ENCODE measurements around the gene ZNF101.
A peak's percentile ranks its signal among the peaks of the same experiment; 100 is the strongest.
"Not testable (repeated sequence)": the region's sequence is repeated elsewhere in the genome, so short reads cannot be mapped to it uniquely, and the experiment has no call there.

The ZNF101 gene

GRCh38 chr19:19661675-19662251 is 6.9 kb upstream of the ZNF101 start:
- DNase-seq (ENCODE audit: low read depth in 2 of 2): no peak

GRCh38 chr19:19662344-19662743 is 6.3 kb upstream of the ZNF101 start:
- no peak for DNase-seq (ENCODE audit: low read depth in 2 of 2)

DNA sequence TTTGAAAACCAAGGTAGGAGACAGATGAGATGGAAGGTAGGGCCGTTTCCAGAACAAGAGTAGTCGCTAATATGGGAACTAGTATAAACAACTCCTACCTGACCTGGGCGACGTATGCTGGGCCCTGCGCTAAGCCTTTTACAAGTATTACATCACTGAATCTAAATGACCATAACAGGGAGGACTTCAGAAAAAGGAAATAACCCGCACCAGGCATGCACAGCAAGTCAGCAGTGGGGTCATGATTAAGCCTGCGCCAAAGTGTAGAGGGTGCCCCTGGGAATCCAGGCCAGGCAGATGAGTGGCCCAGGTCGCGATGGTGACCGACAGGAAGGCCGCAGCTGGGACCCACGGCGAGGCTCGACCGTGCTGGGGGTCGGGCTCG is 5.8 kb upstream of the ZNF101 start:
- no peak for DNase-seq (ENCODE audit: low read depth in 2 of 2)

GRCh38 chr19:19663256-19664120 is 5.2 kb upstream of the ZNF101 start, which contains the start of gene ATP13A1:
ATP13A1 (minus strand) TSS chr19:19663676; CDS start chr19:19663666, 10 bp downstream.
- DNase-seq (ENCODE audit: low read depth in 2 of 2): peak; percentile 76 to 86

- not testable (repeated sequence) for DNase-seq (ENCODE audit: low read depth in 2 of 2)
Measured at GRCh38 chr19:19665420-19665948, 3.2 kb upstream of the ZNF101 start.

GRCh38 chr19:19670070-19670551 is 1.5 kb downstream of the ZNF101 start:
- DNase-seq (ENCODE audit: low read depth in 2 of 2): no peak

DNA sequence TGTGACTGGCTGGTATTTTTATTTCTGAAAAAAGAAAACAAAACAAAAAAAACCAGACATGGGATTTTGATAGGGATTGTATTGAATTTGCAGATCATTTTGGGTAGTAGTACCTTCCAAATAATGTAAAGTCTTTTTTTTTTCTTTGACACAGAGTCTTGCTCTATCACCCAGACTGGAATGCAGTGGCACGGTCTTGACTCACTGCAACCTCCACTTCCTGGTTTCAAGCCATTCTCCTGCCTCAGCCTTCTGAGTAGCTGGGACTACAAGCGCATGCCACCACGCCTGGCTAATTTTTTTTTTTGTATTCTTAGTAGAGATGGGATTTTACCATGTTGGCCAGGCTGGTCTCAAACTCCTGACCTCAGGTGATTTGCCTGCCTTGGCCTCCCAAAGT is 4.2 kb downstream of the ZNF101 start:
- no peak for DNase-seq (ENCODE audit: low read depth in 2 of 2)

- DNase-seq (ENCODE audit: low read depth in 2 of 2): no peak
Measured at GRCh38 chr19:19674315-19674714, 5.7 kb downstream of the ZNF101 start.

GRCh38 chr19:19677579-19677978 is 8.9 kb downstream of the ZNF101 start:
- DNase-seq (ENCODE audit: low read depth in 2 of 2): no peak

DNA sequence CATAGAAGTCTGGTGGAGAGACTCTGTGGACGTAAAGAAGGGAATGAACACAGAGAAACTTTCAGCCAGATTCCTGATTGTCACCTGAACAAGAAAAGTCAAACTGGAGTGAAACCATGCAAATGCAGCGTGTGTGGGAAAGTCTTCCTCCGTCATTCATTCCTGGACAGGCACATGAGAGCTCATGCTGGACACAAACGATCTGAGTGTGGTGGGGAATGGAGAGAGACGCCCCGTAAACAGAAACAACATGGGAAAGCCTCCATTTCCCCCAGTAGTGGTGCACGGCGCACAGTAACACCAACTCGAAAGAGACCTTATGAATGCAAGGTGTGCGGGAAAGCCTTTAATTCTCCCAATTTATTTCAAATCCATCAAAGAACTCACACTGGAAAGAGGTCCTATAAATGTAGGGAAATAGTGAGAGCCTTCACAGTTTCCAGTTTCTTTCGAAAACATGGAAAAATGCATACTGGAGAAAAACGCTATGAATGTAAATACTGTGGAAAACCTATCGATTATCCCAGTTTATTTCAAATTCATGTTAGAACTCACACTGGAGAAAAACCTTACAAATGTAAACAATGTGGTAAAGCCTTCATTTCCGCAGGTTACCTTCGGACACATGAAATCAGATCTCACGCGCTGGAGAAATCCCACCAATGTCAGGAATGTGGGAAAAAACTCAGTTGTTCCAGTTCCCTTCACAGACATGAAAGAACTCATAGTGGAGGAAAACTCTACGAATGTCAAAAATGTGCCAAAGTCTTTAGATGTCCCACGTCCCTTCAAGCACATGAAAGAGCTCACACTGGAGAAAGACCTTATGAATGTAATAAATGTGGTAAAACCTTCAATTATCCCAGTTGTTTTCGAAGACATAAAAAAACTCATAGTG is 10.8 kb downstream of the ZNF101 start:
- no peak for DNase-seq (ENCODE audit: low read depth in 2 of 2)

DNA sequence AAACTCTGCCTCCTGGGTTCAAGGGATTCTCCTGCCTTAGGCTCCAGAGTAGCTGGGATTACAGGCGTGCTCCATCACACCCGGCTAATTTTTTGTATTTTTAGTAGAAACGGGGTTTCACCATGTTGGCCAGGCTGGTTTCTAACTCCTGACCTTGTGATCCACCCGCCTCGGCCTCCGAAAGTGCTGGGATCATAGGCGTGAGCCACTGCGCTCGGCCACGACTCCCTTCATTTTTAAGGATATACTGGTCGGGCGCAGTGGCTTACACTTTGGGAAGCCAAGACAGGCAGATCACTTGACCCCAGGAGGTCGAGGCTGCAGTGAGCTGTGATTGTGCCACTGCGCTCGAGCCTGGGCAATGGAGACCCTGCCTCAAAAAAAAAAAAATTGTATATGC is 17.5 kb downstream of the ZNF101 start:
- not testable (repeated sequence) for DNase-seq (ENCODE audit: low read depth in 2 of 2)

- no peak for DNase-seq (ENCODE audit: low read depth in 2 of 2)
Measured at GRCh38 chr19:19686580-19686979, 17.9 kb downstream of the ZNF101 start.

DNA sequence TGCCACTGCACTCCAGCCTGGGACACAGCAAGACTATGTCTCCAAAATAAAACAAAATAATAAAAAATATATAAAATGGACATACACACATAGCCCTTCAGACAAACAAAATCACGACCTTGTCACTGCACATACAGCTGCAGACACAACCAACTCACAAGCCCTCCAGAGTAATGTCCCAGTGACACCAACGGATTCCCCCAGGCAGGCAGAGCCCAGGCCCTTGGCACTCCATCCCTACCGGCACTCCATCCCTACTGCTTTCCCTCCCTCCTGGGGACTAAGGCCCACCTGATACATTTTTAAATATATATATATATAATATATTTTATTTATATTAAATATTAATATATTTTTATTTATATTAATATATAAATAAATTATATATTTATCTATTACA is 18.5 kb downstream of the ZNF101 start:
- no peak for DNase-seq (ENCODE audit: low read depth in 2 of 2)

DNA sequence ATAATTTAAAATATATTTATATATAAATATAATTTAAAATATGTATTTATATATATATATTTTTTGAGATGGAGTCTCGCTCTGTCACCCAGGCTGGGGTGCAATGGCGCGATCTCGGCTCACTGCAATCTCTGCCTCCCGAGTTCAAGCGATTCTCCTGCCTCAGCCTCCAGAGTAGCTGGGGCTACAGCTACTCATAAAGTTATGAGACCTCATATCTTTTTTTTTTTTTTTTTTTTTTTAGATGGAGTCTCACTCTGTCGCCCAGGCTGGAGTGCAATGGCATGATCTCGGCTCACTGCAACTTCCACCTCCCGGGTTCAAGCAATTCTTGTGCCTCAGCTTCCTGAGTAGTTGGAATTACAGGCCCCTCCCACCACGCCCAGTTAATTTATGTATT is 20.4 kb downstream of the ZNF101 start:
- not testable (repeated sequence) for DNase-seq (ENCODE audit: low read depth in 2 of 2)

- DNase-seq (ENCODE audit: low read depth in 2 of 2): no peak
Measured at GRCh38 chr19:19691683-19692082, 23.0 kb downstream of the ZNF101 start.

DNA sequence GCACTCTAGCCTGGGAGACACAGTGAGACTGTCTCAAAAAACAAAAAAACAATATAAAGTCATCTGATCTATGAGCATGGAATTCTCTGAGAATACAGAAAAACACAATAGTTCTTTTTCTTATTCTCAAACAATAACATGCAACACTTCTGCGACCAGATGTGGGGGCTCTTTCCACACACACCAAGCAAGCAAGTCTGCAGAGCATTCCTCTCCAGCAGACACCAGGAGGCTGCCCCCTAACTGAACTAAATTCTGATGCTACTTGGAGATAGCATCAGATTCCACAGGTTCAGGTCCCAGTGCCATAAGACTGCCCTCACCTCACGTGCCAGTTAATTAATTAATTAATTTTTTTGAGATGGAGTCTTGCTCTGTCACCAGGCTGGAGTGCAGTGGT is 27.7 kb downstream of the ZNF101 start:
- DNase-seq (ENCODE audit: low read depth in 2 of 2): no peak

DNA sequence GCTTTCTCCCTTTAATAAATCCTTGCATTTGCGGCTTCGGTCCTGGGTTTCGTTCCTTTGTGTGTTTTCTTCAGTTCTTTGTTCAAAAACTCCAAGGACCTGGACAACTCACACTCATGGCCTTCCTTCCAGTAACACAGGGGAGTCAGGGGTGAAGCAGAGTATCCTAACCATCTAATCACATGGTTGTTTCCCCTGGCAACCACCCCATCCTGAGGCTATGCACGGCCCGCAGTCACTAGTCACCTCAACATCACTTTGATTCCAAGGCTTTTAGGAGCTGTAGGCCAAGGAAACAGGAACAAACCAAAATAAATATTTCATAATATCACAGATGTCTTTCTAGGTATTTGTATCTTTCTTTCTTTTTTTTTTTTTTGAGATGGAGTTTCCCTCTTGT is 28.9 kb downstream of the ZNF101 start:
- no peak for DNase-seq (ENCODE audit: low read depth in 2 of 2)

- DNase-seq (ENCODE audit: low read depth in 2 of 2): not testable (repeated sequence)
Measured at GRCh38 chr19:19700493-19700892, 31.9 kb downstream of the ZNF101 start.

DNA sequence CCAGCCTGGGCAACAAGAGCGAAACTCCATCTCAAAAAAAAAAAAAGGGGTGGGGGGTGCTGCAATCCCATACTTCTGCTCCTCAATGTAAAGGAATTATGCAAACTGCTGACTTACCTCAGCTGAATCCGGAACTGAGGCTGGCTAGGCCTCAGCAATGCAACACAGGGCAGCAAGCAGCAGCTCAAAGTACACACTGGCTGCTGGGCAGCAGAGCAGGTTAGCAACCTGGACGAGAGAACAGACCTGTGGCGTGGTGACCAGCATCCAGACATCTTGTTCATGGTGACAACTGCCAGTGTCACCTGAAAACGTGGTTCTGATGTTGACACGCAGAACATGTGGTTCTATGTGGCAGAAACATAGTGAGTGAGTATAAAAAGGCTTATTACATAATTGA is 36.2 kb downstream of the ZNF101 start:
- no peak for DNase-seq (ENCODE audit: low read depth in 2 of 2)

GRCh38 chr19:19710506-19710905 is 41.9 kb downstream of the ZNF101 start:
- DNase-seq (ENCODE audit: low read depth in 2 of 2): no peak

GRCh38 chr19:19711306-19711933 is 42.8 kb downstream of the ZNF101 start:
- no peak for DNase-seq (ENCODE audit: low read depth in 2 of 2)
